ENCODE data around the gene ACP4.

- TF ChIP-seq CTCF (IDR thresholded peaks at IDR 0.05; ENCODE audit: low read length), result peak; percentile 14; the same call in 1 of the 2 replicates
- TF ChIP-seq EZH2 (optimal IDR thresholded peaks at IDR 0.05; ENCODE audit: low read depth, low read length), result no peak
- TF ChIP-seq EZH2phosphoT487 (IDR thresholded peaks at IDR 0.05; ENCODE audit: low read length), result no peak
Observed at GRCh38 chr19:50838239-50838638, 48.0 kb downstream of the ACP4 start.

Data from MM.1S (cell line).